GM21423 (cell line): ENCODE data around the gene GNB5.
"Not testable (repeated sequence)": the region's sequence is repeated elsewhere in the genome, so short reads cannot be mapped to it uniquely, and the experiment has no call there.

ENCODE experiments used
- ATAC-seq: cut with Tn5 transposase; IDR thresholded peaks from one replicate; pipeline ENCODE4 v1.9.1; 2021; ENCODE audit warnings: mild to moderate bottlenecking, moderate library complexity; ENCODE audit not compliant: unreplicated experiment

GNB5 gene

GRCh38 chr15:52191207-52191606 lies at the start of gene GNB5:
GNB5 (minus strand) TSS chr15:52191392; CDS start chr15:52184676, 6,716 bp downstream.
- ATAC-seq = no peak

GRCh38 chr15:52240166-52240565 lies 49.0 kb upstream of the GNB5 start:
- no peak for ATAC-seq

GRCh38 chr15:52238989-52239525 lies 47.9 kb upstream of the GNB5 start:
- ATAC-seq = not testable (repeated sequence)

- ATAC-seq = no peak
Observed at GRCh38 chr15:52238149-52238548, 47.0 kb upstream of the GNB5 start.

- no peak for ATAC-seq
Observed at GRCh38 chr15:52236013-52236412, 44.8 kb upstream of the GNB5 start.

- ATAC-seq = peak; percentile 42
Observed at GRCh38 chr15:52234596-52235541, 43.7 kb upstream of the GNB5 start.

- ATAC-seq = peak; percentile 31
Observed at GRCh38 chr15:52233405-52233804, 42.2 kb upstream of the GNB5 start.

- ATAC-seq = peak; percentile 58
Observed at GRCh38 chr15:52232327-52232726, 41.1 kb upstream of the GNB5 start.

- ATAC-seq = no peak
Observed at GRCh38 chr15:52230073-52230472, 38.9 kb upstream of the GNB5 start.

- ATAC-seq = peak; percentile 34
Observed at GRCh38 chr15:52228921-52229320, 37.7 kb upstream of the GNB5 start.

- ATAC-seq = peak; percentile 73
Observed at GRCh38 chr15:52227456-52227855, 36.3 kb upstream of the GNB5 start.

- no peak for ATAC-seq
Observed at GRCh38 chr15:52225230-52225629, 34.0 kb upstream of the GNB5 start.

- no peak for ATAC-seq
Observed at GRCh38 chr15:52224211-52224610, 33.0 kb upstream of the GNB5 start.

- peak; percentile 43 for ATAC-seq
Observed at GRCh38 chr15:52221730-52222129, 30.5 kb upstream of the GNB5 start.

GRCh38 chr15:52220937-52221660 lies 29.9 kb upstream of the GNB5 start:
- no peak for ATAC-seq

GRCh38 chr15:52220251-52220650 lies 29.1 kb upstream of the GNB5 start:
- no peak for ATAC-seq

GRCh38 chr15:52218816-52219215 lies 27.6 kb upstream of the GNB5 start:
- ATAC-seq = no peak

GRCh38 chr15:52218371-52218770 lies 27.2 kb upstream of the GNB5 start:
- ATAC-seq = no peak

- ATAC-seq = no peak
Observed at GRCh38 chr15:52217186-52217585, 26.0 kb upstream of the GNB5 start.

GRCh38 chr15:52214553-52214952 lies 23.4 kb upstream of the GNB5 start:
- ATAC-seq = no peak

GRCh38 chr15:52213206-52213605 lies 22.0 kb upstream of the GNB5 start:
- ATAC-seq = no peak
